H1 (cell line): ENCODE results near the gene PLCL1. TPM values are rescaled to one million over a fixed set of nuclear protein-coding genes. Genes with fewer than 3 reads are reported as not detected.

Experiments
- CTCF ChIA-PET: fragments of 300-600 bp; sonication (Branson Sonifier 250); formaldehyde crosslinking; loops from one replicate; lab custom pipeline; 2021; ENCODE audit not compliant: partially characterized antibody; lab: Charles Lee
- POLR2A ChIA-PET: fragments of 300-600 bp; sonication (Branson Sonifier 250); formaldehyde crosslinking; loops from one replicate; lab custom pipeline; 2021; ENCODE audit warnings: inconsistent platforms; ENCODE audit not compliant: partially characterized antibody; lab: Charles Lee
- DNase-seq, 2 experiments: peaks; one replicate each; pipeline versions ENCODE4 v3.0.0 to v3.0.0-alpha.2; 2010 to 2022; ENCODE audit warnings: low spot score in 2 of 2, low read depth in 1 of 2, mixed read lengths in 1 of 2
- FAIRE-seq: peaks from 2 replicates; lab custom pipeline; 2011; peaks lifted over from hg19 to GRCh38; lab: Jason Lieb, UNC
- H2AFZ ChIP-seq: 2 replicates; pipeline ENCODE4 v1.8.1; 2012; ENCODE audit warnings: low read length, inconsistent platforms
- H2AK5ac ChIP-seq: 2 replicates; pipeline ENCODE4 v1.6.1; 2013; ENCODE audit warnings: low read depth, low read length
- H2BK120ac ChIP-seq: replicated peaks from 2 replicates; pipeline ENCODE3; 2013; ENCODE audit warnings: low read depth, low read length, inconsistent platforms
- H2BK12ac ChIP-seq: 2 replicates; pipeline ENCODE4 v1.6.1; 2013; ENCODE audit warnings: low read depth, low read length
- H2BK15ac ChIP-seq: 2 replicates; pipeline ENCODE4 v1.6.1; 2013; ENCODE audit warnings: low read length
- H2BK20ac ChIP-seq: 2 replicates; pipeline ENCODE4 v1.6.1; 2013; ENCODE audit warnings: low read length
- H2BK5ac ChIP-seq: 2 replicates; pipeline ENCODE4 v1.6.1; 2013; ENCODE audit warnings: low read depth, low read length
- H3K14ac ChIP-seq: 2 replicates; pipeline ENCODE4 v1.6.1; 2013; ENCODE audit warnings: inconsistent platforms; ENCODE audit not compliant: insufficient read length
- H3K18ac ChIP-seq: 2 replicates; pipeline ENCODE4 v1.6.1; 2013; ENCODE audit warnings: low read length; ENCODE audit errors: extremely low read depth
- H3K23ac ChIP-seq: 2 replicates; pipeline ENCODE4 v1.6.1; 2013; ENCODE audit warnings: inconsistent platforms; ENCODE audit not compliant: insufficient read length
- H3K23me2 ChIP-seq: 2 replicates; pipeline ENCODE4 v1.6.1; 2013; ENCODE audit warnings: low read depth, low read length
- H3K27ac ChIP-seq: 2 replicates; pipeline ENCODE4 v1.6.1; 2011; ENCODE audit warnings: low read depth, low read length, inconsistent platforms
- H3K27me3 ChIP-seq, 4 experiments: replicated peaks in 1 of 4; 1 replicate in 1 of 4; 2 replicates in 3 of 4; pipeline versions ENCODE4 v1.6.1 to v1.8.1; 2011 to 2013; ENCODE audit warnings: low read length in 3 of 4, mild to moderate bottlenecking in 3 of 4, inconsistent platforms in 2 of 4, mixed read lengths in 2 of 4, moderate library complexity in 1 of 4; ENCODE audit not compliant: control insufficient read depth in 3 of 4, insufficient read depth in 3 of 4; ENCODE audit errors: extremely low read depth in 1 of 4
- H3K36me3 ChIP-seq, 4 experiments: 2 replicates each; pipeline versions ENCODE4 v1.6.1 to v1.8.1; 2011 to 2013; ENCODE audit warnings: mild to moderate bottlenecking in 4 of 4, low read length in 3 of 4, moderate library complexity in 2 of 4, control low read depth in 1 of 4, inconsistent platforms in 1 of 4; ENCODE audit not compliant: insufficient read depth in 4 of 4, control insufficient read depth in 2 of 4
- H3K4ac ChIP-seq: replicated peaks from 2 replicates; pipeline ENCODE3; 2013; ENCODE audit warnings: low read length, low read depth, mixed read lengths, inconsistent platforms; ENCODE audit not compliant: insufficient read length
- H3K4me1 ChIP-seq, 4 experiments: replicated peaks in 1 of 4; 1 replicate in 1 of 4; 2 replicates in 3 of 4; pipeline versions ENCODE4 v1.6.1 to v1.8.1; 2011 to 2013; ENCODE audit warnings: low read length in 3 of 4, inconsistent platforms in 2 of 4, mixed read lengths in 1 of 4; ENCODE audit not compliant: insufficient read depth in 4 of 4, control insufficient read depth in 3 of 4
- H3K4me2 ChIP-seq, 2 experiments: 2 replicates each; pipeline versions ENCODE4 v1.6.1 to v1.8.1; 2011 to 2013; ENCODE audit warnings: low read depth in 2 of 2, low read length in 2 of 2, control low read depth in 1 of 2, inconsistent platforms in 1 of 2, mild to moderate bottlenecking in 1 of 2; ENCODE audit not compliant: insufficient read depth in 1 of 2
- H3K4me3 ChIP-seq, 4 experiments: fragments of 200-600, 300-600 bp in 1 of 4; sonication (generic), shearing (Covaris generic), sonication (Bioruptor Twin) in 1 of 4; 2 replicates each; pipeline versions ENCODE4 v1.5.1 to v1.8.1; 2011 to 2016; ENCODE audit warnings: low read length in 4 of 4, low read depth in 3 of 4, control low read depth in 2 of 4, inconsistent platforms in 2 of 4, mild to moderate bottlenecking in 2 of 4, mixed read lengths in 1 of 4, moderate library complexity in 1 of 4; ENCODE audit not compliant: insufficient read depth in 2 of 4; ENCODE audit errors: extremely low read depth in 1 of 4
- H3K56ac ChIP-seq: replicated peaks from 2 replicates; pipeline ENCODE3; 2013; ENCODE audit warnings: low read depth, mild to moderate bottlenecking, mixed read lengths, low read length, inconsistent platforms; ENCODE audit not compliant: insufficient read length
- H3K79me1 ChIP-seq: 2 replicates; pipeline ENCODE4 v1.6.1; 2013; ENCODE audit warnings: low read depth, low read length, control low read depth
- H3K79me2 ChIP-seq, 2 experiments: 2 replicates each; pipeline versions ENCODE4 v1.6.1 to v1.8.1; 2012 to 2013; ENCODE audit warnings: low read length in 2 of 2, mild to moderate bottlenecking in 2 of 2, inconsistent platforms in 1 of 2; ENCODE audit not compliant: insufficient read depth in 2 of 2, control insufficient read depth in 1 of 2
- H3K9ac ChIP-seq, 4 experiments: replicated peaks in 1 of 4; 1 replicate in 1 of 4; 2 replicates in 3 of 4; pipeline versions ENCODE4 v1.6.1 to v1.8.1; 2011 to 2013; ENCODE audit warnings: low read depth in 3 of 4, low read length in 3 of 4, control low read depth in 2 of 4, mild to moderate bottlenecking in 2 of 4, moderate library complexity in 2 of 4, inconsistent platforms in 1 of 4; ENCODE audit errors: extremely low read depth in 1 of 4
- H3K9me3 ChIP-seq, 2 experiments: 2 replicates each; pipeline versions ENCODE4 v1.6.1 to v1.8.1; 2012 to 2013; ENCODE audit warnings: mild to moderate bottlenecking in 2 of 2, moderate library complexity in 2 of 2, control low read depth in 1 of 2, inconsistent platforms in 1 of 2, low read depth in 1 of 2, low read length in 1 of 2, mixed read lengths in 1 of 2; ENCODE audit not compliant: insufficient read depth in 2 of 2
- H4K20me1 ChIP-seq, 2 experiments: replicated peaks in 1 of 2; 2 replicates each; pipeline versions ENCODE3 to v1.8.1; 2011 to 2013; ENCODE audit warnings: inconsistent platforms in 2 of 2, low read length in 2 of 2, mild to moderate bottlenecking in 1 of 2; ENCODE audit not compliant: insufficient read depth in 2 of 2, control insufficient read depth in 1 of 2
- H4K5ac ChIP-seq: 2 replicates; pipeline ENCODE4 v1.6.1; 2013; ENCODE audit warnings: low read length, low read depth, mixed read lengths, inconsistent platforms; ENCODE audit not compliant: insufficient read length
- H4K8ac ChIP-seq: 2 replicates; pipeline ENCODE4 v1.8.0; 2013; ENCODE audit warnings: mild to moderate bottlenecking, moderate library complexity, low read length, inconsistent platforms; ENCODE audit not compliant: insufficient read depth; ENCODE audit errors: extremely low read depth
- H4K91ac ChIP-seq: replicated peaks from 2 replicates; pipeline ENCODE3; 2013; ENCODE audit warnings: low read length, mixed read lengths, inconsistent platforms; ENCODE audit not compliant: insufficient read length
- CBX8 ChIP-seq: fragments of 300-800, 300-1000 bp; sonication (generic); IDR thresholded peaks from 2 replicates; pipeline ENCODE4 v1.7.1; 2016; ENCODE audit warnings: low read depth, low read length, borderline replicate concordance
- CEBPB ChIP-seq: IDR thresholded peaks from 2 replicates; pipeline ENCODE4 v1.6.1; 2012; ENCODE audit warnings: low read depth, low read length
- CHD2 ChIP-seq: IDR thresholded peaks from 2 replicates; pipeline ENCODE4 v1.6.1; 2012; ENCODE audit warnings: low read length, improper control_type of control experiment
- EZH2 ChIP-seq: fragments of 200-600 bp; sonication (generic); IDR thresholded peaks from 2 replicates; pipeline ENCODE4 v1.7.1; 2012; ENCODE audit warnings: low read depth, mild to moderate bottlenecking, moderate library complexity, low read length, inconsistent platforms; ENCODE audit not compliant: severe bottlenecking
- JUN ChIP-seq: IDR thresholded peaks from 2 replicates; pipeline ENCODE4 v1.6.1; 2011; ENCODE audit warnings: low read depth, mild to moderate bottlenecking, improper control_type of control experiment, low read length
- MAFK ChIP-seq: IDR thresholded peaks from 2 replicates; pipeline ENCODE4 v1.6.1; 2012; ENCODE audit warnings: low read depth, mild to moderate bottlenecking, improper control_type of control experiment, low read length
- NANOG ChIP-seq: IDR thresholded peaks from 2 replicates; pipeline ENCODE4 v1.6.1; 2011; ENCODE audit warnings: low read length, low read depth, mild to moderate bottlenecking, inconsistent platforms; ENCODE audit not compliant: insufficient read depth, poor library complexity, severe bottlenecking
- POLR2A ChIP-seq, 2 experiments: IDR thresholded peaks; 1 replicate in 1 of 2; 2 replicates in 1 of 2; pipeline ENCODE4 v1.6.1; 2011; ENCODE audit warnings: low read depth in 2 of 2, low read length in 2 of 2, mild to moderate bottlenecking in 2 of 2; ENCODE audit errors: control extremely low read depth in 1 of 2
- POU5F1 ChIP-seq: IDR thresholded peaks from 2 replicates; pipeline ENCODE4 v1.6.1; 2011; ENCODE audit warnings: low read depth, mild to moderate bottlenecking, low read length, moderate library complexity
- SIRT6 ChIP-seq: IDR thresholded peaks from one replicate; pipeline ENCODE4 v1.7.1; 2012; ENCODE audit warnings: low read length, inconsistent platforms
- SRF ChIP-seq: IDR thresholded peaks from 2 replicates; pipeline ENCODE4 v1.6.1; 2011; ENCODE audit warnings: mild to moderate bottlenecking, low read depth, low read length, moderate library complexity
- ZNF274 ChIP-seq: IDR thresholded peaks from 2 replicates; pipeline ENCODE4 v1.7.0; 2012; ENCODE audit warnings: low read length, borderline replicate concordance; ENCODE audit errors: extremely low read depth
- WGBS, 2 experiments: shearing (Covaris generic) in 1 of 2; methylation state at CpG; one replicate each; pipeline versions ENCODE4 v1.1.6 to v1.1.7; 2013 to 2015; ENCODE audit warnings: low lambda C conversion rate in 2 of 2, mixed read lengths in 2 of 2, inconsistent platforms in 1 of 2, low coverage in 1 of 2, missing lambda C conversion rate in 1 of 2; ENCODE audit not compliant: insufficient replicate concordance in 2 of 2, insufficient coverage in 1 of 2, insufficient read length in 1 of 2; ENCODE audit errors: extremely low coverage in 1 of 2, missing lambda C conversion rate in 1 of 2; 5-methylcytosine and 5-hydroxymethylcytosine counted together
- polyA plus RNA-seq, 7 experiments: library from polyadenylated mRNA; depleted of rRNA in 3 of 7; stranded (reverse) in 5 of 7; unstranded in 2 of 7; fragments of >200 nt in 5 of 7; fragments of 200-250 nt in 2 of 7; gene quantifications; 1 replicate in 5 of 7; 2 replicates in 1 of 7; 4 replicates in 1 of 7; pipeline versions ENCODE4 v1.2.1 to v1.2.3, GENCODE V29; 2011 to 2013; ENCODE audit warnings: missing spikeins in 2 of 7, mixed read lengths in 2 of 7
- total RNA-seq: library from RNA; stranded (reverse); fragmentation: NEBNext Ultra II Directional; extraction: Animal tissue kit (Norgen Biotek cat#: 25700); gene quantifications from 2 replicates; pipeline ENCODE4 v1.2.1, GENCODE V29; 2021
- TF ChIP-seq, protein P1 (sequence below): IDR thresholded peaks from 2 replicates; pipeline ENCODE4 v1.6.1; 2011; ENCODE audit warnings: low read length, improper control_type of control experiment
- TF ChIP-seq, protein P2 (sequence below): IDR thresholded peaks from 2 replicates; pipeline ENCODE4 v1.6.1; 2012; ENCODE audit warnings: inconsistent platforms

Gene PLCL1
- total and polyA plus RNA-seq, 2 of the 8 experiments (the other 6 are each of a cell fraction or from before 2014, with no cell fraction given), result not detected

DNA sequence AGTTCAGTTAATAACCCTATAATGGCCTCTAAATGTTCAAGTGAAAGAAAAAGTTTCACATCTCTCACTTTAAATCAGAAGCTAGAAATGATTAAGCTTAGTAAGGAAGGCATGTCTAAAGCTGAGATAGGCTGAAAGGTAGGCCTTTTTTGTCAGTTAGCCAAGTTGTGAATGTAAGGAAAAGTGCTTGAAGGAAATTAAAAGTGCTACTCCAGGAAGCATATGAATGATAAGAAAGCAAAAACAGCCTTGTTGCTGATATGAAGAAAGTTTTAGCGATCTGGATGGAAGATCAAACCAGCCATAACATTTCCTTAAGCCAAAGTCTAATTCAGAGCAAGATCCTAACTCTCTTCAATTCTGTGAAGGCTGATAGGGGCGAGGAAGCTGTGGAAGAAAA, 10.1 kb downstream of the PLCL1 start:
- Histone ChIP-seq H2BK120ac (no peak overlapping the region), H3K79me1 (no peaks in the 10 kb centered on the region), H3K4me3 (no peak overlapping the region), H2BK12ac (no peak overlapping the region), H2AFZ (no peak overlapping the region), H3K9ac (no peak overlapping the region), H3K23me2 (no peaks in the 10 kb centered on the region; the same call in none of the 2 replicates), H3K4ac (no peak overlapping the region), H3K36me3 (no peaks in the 10 kb centered on the region), H3K9me3 (no peaks in the 10 kb centered on the region), H4K91ac (no peak overlapping the region), H3K18ac (no peak overlapping the region), H4K5ac (no peak overlapping the region), H3K27me3 (no peaks in the 10 kb centered on the region), H3K27ac (no peak overlapping the region), H4K20me1 (no peaks in the 10 kb centered on the region), H2BK20ac (no peak overlapping the region), H3K56ac (no peak overlapping the region), H3K14ac (no peak overlapping the region), H3K79me2 (no peaks in the 10 kb centered on the region), H2AK5ac (no peak overlapping the region), H3K23ac (no peak overlapping the region), H2BK15ac (no peak overlapping the region), H3K4me2 (no peak overlapping the region), H2BK5ac (no peak overlapping the region), H3K4me1 (no peaks in the 10 kb centered on the region), H4K8ac (no peak overlapping the region)
- ChIA-PET CTCF (interaction anchor here (0.6 to 3.5 kb wide), 11 partner anchors 10 to 485 kb away, joined by 3 to 18 read pairs (median 5); partner anchors contain the start of gene PLCL1), POLR2A (no interaction called here)
- TF ChIP-seq SIRT6 (no peak), NANOG (no peak), SRF (no peak), ZNF274 (no peak), EZH2 (no peak), CHD2 (no peak), POU5F1 (no peak), CEBPB (no peak), JUN (no peak), CBX8 (no peak), MAFK (no peak), POLR2A (IDR thresholded peaks at IDR 0.05; ENCODE audit: control extremely low read depth in 1 of 2, low read depth in 2 of 2, low read length in 2 of 2) (no peak)
- TF ChIP-seq, protein P1, sequence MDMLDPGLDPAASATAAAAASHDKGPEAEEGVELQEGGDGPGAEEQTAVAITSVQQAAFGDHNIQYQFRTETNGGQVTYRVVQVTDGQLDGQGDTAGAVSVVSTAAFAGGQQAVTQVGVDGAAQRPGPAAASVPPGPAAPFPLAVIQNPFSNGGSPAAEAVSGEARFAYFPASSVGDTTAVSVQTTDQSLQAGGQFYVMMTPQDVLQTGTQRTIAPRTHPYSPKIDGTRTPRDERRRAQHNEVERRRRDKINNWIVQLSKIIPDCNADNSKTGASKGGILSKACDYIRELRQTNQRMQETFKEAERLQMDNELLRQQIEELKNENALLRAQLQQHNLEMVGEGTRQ, result no peak
- TF ChIP-seq, protein P2, sequence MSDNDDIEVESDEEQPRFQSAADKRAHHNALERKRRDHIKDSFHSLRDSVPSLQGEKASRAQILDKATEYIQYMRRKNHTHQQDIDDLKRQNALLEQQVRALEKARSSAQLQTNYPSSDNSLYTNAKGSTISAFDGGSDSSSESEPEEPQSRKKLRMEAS, result no peak
- FAIRE-seq (no peak), DNase-seq (no peak)
- 93% methylated on average over 2 of the region's 2 CpGs; no CpG with 5 or more reads in 1 of the 2 experiments for WGBS, 2 experiments
